HepG2 (cell line): ENCODE results near the gene MREG. TPM values are rescaled to one million over a fixed set of nuclear protein-coding genes. Genes with fewer than 3 reads are reported as not detected.

Source experiments
- ATF1 ChIP-seq: IDR thresholded peaks from 2 replicates; pipeline ENCODE4 v1.6.1; 2016; ENCODE audit warnings: mild to moderate bottlenecking, control low read depth
- CENPBD1 ChIP-seq: sonication (generic); formaldehyde crosslinking; IDR thresholded peaks from 2 replicates; pipeline ENCODE4 v1.8.0; 2022; ENCODE audit warnings: missing genetic modification reagents, low read depth, mild to moderate bottlenecking, borderline replicate concordance
- HNF4A ChIP-seq: sonication (generic); formaldehyde crosslinking; IDR thresholded peaks from 2 replicates; pipeline ENCODE4 v1.4.0; 2020; ENCODE audit warnings: missing genetic modification reagents
- LCORL ChIP-seq, 2 experiments: fragments of 450-650 bp in 1 of 2; sonication (generic) in 1 of 2; formaldehyde crosslinking in 1 of 2; IDR thresholded peaks; 2 replicates each; pipeline versions ENCODE4 v1.5.0 to v1.6.1; 2017 to 2020; ENCODE audit warnings: antibody characterized with exemption in 1 of 2, missing genetic modification reagents in 1 of 2
- NCOA2 ChIP-seq: sonication (generic); formaldehyde crosslinking; IDR thresholded peaks from 2 replicates; pipeline ENCODE4 v1.8.0; 2022; ENCODE audit warnings: inconsistent platforms
- PAXIP1 ChIP-seq: sonication (generic); formaldehyde crosslinking; conservative IDR thresholded peaks from 2 replicates; pipeline ENCODE4 v1.4.0; 2020; ENCODE audit warnings: mild to moderate bottlenecking, missing genetic modification reagents, moderate library complexity
- PTBP1 ChIP-seq: fragments of 200-400 bp; formaldehyde crosslinking; IDR thresholded peaks from 2 replicates; pipeline ENCODE4 v1.6.1; 2018; ENCODE audit warnings: low read length, low read depth; ENCODE audit not compliant: poor library complexity, severe bottlenecking
- SSRP1 ChIP-seq: IDR thresholded peaks from 2 replicates; pipeline ENCODE4 v1.6.1; 2016; ENCODE audit warnings: control low read depth
- TGIF2 ChIP-seq: IDR thresholded peaks from 2 replicates; pipeline ENCODE4 v1.6.1; 2016; ENCODE audit warnings: control low read depth, missing compliant biosample characterization
- WIZ ChIP-seq: sonication (generic); formaldehyde crosslinking; IDR thresholded peaks from 2 replicates; pipeline ENCODE4 v1.5.1; 2020; ENCODE audit warnings: mild to moderate bottlenecking, missing genetic modification reagents
- YEATS2 ChIP-seq: sonication (generic); formaldehyde crosslinking; IDR thresholded peaks from 2 replicates; pipeline ENCODE4 v1.4.0; 2020; ENCODE audit warnings: missing genetic modification reagents, borderline replicate concordance
- ZGPAT ChIP-seq: IDR thresholded peaks from 2 replicates; pipeline ENCODE4 v1.6.1; 2016; ENCODE audit warnings: mild to moderate bottlenecking
- ZNF609 ChIP-seq: sonication (generic); formaldehyde crosslinking; IDR thresholded peaks from 2 replicates; pipeline ENCODE4 v1.4.0; 2020; ENCODE audit warnings: mild to moderate bottlenecking, missing genetic modification reagents, borderline replicate concordance
- ZNF652 ChIP-seq: IDR thresholded peaks from 2 replicates; pipeline ENCODE4 v1.6.1; 2016; ENCODE audit warnings: low read depth, borderline replicate concordance
- ZNF776 ChIP-seq: sonication (generic); formaldehyde crosslinking; IDR thresholded peaks from 2 replicates; pipeline ENCODE4 v1.4.0; 2020; ENCODE audit warnings: mild to moderate bottlenecking, missing genetic modification reagents
- ZSCAN31 ChIP-seq: sonication (generic); formaldehyde crosslinking; IDR thresholded peaks from 2 replicates; pipeline ENCODE4 v1.5.0; 2020; ENCODE audit warnings: low read depth, mild to moderate bottlenecking, missing genetic modification reagents
- polyA plus RNA-seq, 8 experiments: library from polyadenylated mRNA; depleted of rRNA in 3 of 8; stranded (reverse) in 7 of 8; unstranded in 1 of 8; fragments of >200 nt; fragmentation: Illumina TruSeq in 4 of 8; extraction: Trizol in 4 of 8; gene quantifications; 2 replicates each; pipeline versions ENCODE4 v1.2.1 to v1.2.3, GENCODE V29; 2011 to 2016; ENCODE audit warnings: low read depth in 4 of 8, missing spikeins in 1 of 8, mixed read lengths in 1 of 8; ENCODE audit not compliant: insufficient read depth in 1 of 8
- total RNA-seq, 5 experiments: library from RNA; depleted of rRNA; stranded (reverse); fragments of >200 nt; fragmentation: Illumina TruSeq; extraction: Trizol; gene quantifications; 2 replicates each; pipeline ENCODE4 v1.2.3, GENCODE V29; 2016; ENCODE audit warnings: low read depth in 1 of 5

MREG gene
- total and polyA plus RNA-seq, 2 of the 13 experiments (the other 11 are each of a cell fraction or from before 2014, with no cell fraction given) = 7.5 to 23.3 TPM

- TF ChIP-seq ZNF609 (no peak), WIZ (CRISPR knock-in tag) (no peak), ZGPAT (CRISPR knock-in tag) (peak; percentile 48), TGIF2 (CRISPR knock-in tag) (peak; percentile 52; the same call in 1 of the 2 replicates), PAXIP1 (CRISPR knock-in tag) (peak; percentile 45), NCOA2 (CRISPR knock-in tag) (peak; percentile 76; the same call in 1 of the 2 replicates), ZSCAN31 (0 out of 2 replicates have a peak, but pooled peaks have one; percentile 17), CENPBD1 (CRISPR knock-in tag) (no peak), ZNF776 (CRISPR knock-in tag) (no peak), ZNF652 (CRISPR knock-in tag) (peak; percentile 74), LCORL (IDR thresholded peaks at IDR 0.05) (0 out of 2 replicates have a peak, but pooled peaks have one; percentile 39), LCORL (CRISPR knock-in tag; IDR thresholded peaks at IDR 0.05) (no peak; the same call in 1 of the 2 replicates), PTBP1 (no peak), YEATS2 (CRISPR knock-in tag) (no peak), ATF1 (0 out of 2 replicates have a peak, but pooled peaks have one; percentile 64), SSRP1 (CRISPR knock-in tag) (no peak), HNF4A (CRISPR knock-in tag) (peak; percentile 39; the same call in 1 of the 2 replicates)
These were observed 1.1 kb downstream of the MREG start (continued) for GRCh38 chr2:216012133-216012829.
